Measurements from ENCODE around the gene OGFOD3.

The OGFOD3 gene, protein sequence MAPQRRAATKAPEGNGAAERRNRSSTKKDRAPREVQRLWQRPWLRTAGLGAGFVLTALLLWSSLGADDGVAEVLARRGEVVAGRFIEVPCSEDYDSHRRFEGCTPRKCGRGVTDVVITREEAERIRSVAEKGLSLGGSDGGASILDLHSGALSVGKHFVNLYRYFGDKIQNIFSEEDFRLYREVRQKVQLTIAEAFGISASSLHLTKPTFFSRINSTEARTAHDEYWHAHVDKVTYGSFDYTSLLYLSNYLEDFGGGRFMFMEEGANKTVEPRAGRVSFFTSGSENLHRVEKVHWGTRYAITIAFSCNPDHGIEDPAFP

DNA sequence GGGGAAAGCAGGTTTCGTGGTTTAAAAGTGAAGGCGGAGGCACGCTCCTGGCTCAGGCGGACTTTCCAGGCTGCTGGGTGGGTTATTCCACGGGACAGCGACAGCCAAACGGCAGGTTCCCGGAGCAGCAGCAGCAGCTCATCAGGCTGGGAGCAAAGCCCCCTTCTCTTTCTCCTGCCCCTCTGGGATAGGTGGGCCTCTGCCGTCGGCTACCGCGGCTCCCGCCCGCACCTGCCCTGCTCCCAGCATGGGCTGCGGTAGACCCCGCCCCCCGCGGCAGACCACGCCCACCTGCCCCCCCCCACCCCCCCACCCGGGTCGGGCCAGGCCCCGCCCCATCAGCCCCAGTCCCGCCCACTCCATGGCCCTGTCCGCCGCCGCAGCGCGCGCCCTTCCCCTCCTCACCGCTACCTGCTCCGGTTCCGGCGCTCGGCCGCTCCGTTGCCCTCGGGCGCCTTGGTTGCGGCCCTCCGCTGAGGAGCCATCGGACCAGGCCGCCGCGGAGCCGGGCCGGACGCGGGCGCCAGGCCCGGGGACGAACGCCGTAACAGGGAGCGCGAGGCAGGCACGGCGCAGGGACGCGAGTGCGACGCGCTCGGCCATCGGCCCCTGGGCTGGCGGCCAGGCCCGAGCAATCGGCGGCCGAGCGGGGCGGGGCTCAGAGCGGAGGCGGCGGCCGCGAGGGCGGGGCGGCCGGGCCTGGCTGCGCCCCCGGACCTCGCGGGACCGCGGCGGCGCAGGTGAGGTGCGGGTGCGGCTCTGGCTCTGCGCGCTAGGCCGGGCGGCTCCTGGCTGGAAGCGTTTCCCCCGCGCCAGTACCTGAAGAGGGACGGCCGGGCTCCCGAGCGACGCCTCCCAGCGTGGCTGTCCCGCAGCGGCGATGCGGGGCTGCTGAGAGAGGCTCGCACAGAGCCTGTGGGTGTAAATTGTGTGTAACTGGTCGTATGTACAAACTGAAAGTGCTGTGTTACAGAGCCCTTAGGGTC, at the start of gene OGFOD3, which contains the start of gene HEXD:
Gene OGFOD3 (minus strand): TSS at position 586 of the 986 bp plus-strand sequence. CDS start 101 bp downstream, at position 485.
Gene HEXD (plus strand): TSS at position 347 of the 986 bp plus-strand sequence. CDS start 1,453 bp downstream, outside the sequence.
- Histone ChIP-seq H3K4me3 (ENCODE audit: low read depth, low read length) (peak within 1 kb of the TSS; percentile 80), H2AFZ (peak within 1 kb of the TSS; percentile 89), H3K4me1 (peaks cover 11% of the 10 kb centered on the region), H3K36me3 (ENCODE audit: control insufficient read depth, insufficient read depth, low read length) (no peaks in the 10 kb centered on the region), H3K79me2 (peaks cover 2% of the 10 kb centered on the region), H3K9me3 (ENCODE audit: control insufficient read depth, low read length) (no peaks in the 10 kb centered on the region), H3K27me3 (ENCODE audit: control insufficient read depth, insufficient read depth, low read length) (no peaks in the 10 kb centered on the region), H3K9ac (no peak within 1 kb of the TSS), H3K27ac (peak within 1 kb of the TSS; percentile 87), H3K4me2 (ENCODE audit: low read length) (peak within 1 kb of the TSS; percentile 95)
- TF ChIP-seq, protein P1, sequence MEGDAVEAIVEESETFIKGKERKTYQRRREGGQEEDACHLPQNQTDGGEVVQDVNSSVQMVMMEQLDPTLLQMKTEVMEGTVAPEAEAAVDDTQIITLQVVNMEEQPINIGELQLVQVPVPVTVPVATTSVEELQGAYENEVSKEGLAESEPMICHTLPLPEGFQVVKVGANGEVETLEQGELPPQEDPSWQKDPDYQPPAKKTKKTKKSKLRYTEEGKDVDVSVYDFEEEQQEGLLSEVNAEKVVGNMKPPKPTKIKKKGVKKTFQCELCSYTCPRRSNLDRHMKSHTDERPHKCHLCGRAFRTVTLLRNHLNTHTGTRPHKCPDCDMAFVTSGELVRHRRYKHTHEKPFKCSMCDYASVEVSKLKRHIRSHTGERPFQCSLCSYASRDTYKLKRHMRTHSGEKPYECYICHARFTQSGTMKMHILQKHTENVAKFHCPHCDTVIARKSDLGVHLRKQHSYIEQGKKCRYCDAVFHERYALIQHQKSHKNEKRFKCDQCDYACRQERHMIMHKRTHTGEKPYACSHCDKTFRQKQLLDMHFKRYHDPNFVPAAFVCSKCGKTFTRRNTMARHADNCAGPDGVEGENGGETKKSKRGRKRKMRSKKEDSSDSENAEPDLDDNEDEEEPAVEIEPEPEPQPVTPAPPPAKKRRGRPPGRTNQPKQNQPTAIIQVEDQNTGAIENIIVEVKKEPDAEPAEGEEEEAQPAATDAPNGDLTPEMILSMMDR (IDR thresholded peaks at IDR 0.05): no peak

DNA sequence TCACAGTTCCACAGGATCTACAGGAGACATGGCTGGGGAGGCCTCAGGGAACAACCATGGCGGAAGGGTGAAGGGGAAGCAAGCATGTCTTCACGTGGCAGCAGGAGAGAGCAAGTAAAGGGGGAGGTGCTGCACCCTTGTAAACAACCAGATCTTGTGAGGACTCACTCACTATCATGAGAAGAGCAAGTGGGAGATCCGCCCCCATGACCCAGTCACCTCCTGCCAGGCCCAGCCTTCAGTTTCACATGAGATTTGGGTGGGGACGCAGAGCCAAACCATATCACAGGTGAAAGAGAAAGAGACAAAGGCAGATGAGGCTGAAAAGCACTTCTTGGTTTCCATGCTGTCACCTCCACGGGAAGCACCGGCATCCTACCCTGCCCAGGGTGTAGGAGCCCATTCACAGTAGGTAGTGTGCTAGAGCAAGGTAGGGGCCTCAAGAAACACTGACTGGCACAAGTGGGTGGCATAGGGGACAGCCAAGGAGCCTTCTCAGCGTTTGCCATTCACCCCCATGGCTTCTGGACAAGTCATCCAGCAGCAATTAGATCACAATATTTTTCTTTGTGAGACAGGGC, 46.7 kb upstream of the OGFOD3 start:
- Histone ChIP-seq H3K36me3 (ENCODE audit: control insufficient read depth, insufficient read depth, low read length) (no peaks in the 10 kb centered on the region), H3K27me3 (ENCODE audit: control insufficient read depth, insufficient read depth, low read length) (no peaks in the 10 kb centered on the region), H3K4me2 (ENCODE audit: low read length) (no peak overlapping the region), H3K27ac (no peak overlapping the region), H3K9ac (no peak overlapping the region), H3K4me3 (ENCODE audit: low read depth, low read length) (no peak overlapping the region), H2AFZ (no peak overlapping the region), H3K79me2 (peaks cover 7% of the 10 kb centered on the region), H3K9me3 (ENCODE audit: control insufficient read depth, low read length) (no peaks in the 10 kb centered on the region), H3K4me1 (no peaks in the 10 kb centered on the region)
- TF ChIP-seq, protein P1 (IDR thresholded peaks at IDR 0.05): no peak

- Histone ChIP-seq H3K79me2 (peaks cover 8% of the 10 kb centered on the region), H2AFZ (no peak overlapping the region), H3K27ac (no peak overlapping the region), H3K4me1 (no peaks in the 10 kb centered on the region), H3K27me3 (ENCODE audit: control insufficient read depth, insufficient read depth, low read length) (no peaks in the 10 kb centered on the region), H3K4me2 (ENCODE audit: low read length) (no peak overlapping the region), H3K9me3 (ENCODE audit: control insufficient read depth, low read length) (no peaks in the 10 kb centered on the region), H3K9ac (no peak overlapping the region), H3K4me3 (ENCODE audit: low read depth, low read length) (no peak overlapping the region), H3K36me3 (ENCODE audit: control insufficient read depth, insufficient read depth, low read length) (no peaks in the 10 kb centered on the region)
- TF ChIP-seq, protein P1 (IDR thresholded peaks at IDR 0.05): no peak
Observed at GRCh38 chr17:82464567-82464929, 46.2 kb upstream of the OGFOD3 start.

DNA sequence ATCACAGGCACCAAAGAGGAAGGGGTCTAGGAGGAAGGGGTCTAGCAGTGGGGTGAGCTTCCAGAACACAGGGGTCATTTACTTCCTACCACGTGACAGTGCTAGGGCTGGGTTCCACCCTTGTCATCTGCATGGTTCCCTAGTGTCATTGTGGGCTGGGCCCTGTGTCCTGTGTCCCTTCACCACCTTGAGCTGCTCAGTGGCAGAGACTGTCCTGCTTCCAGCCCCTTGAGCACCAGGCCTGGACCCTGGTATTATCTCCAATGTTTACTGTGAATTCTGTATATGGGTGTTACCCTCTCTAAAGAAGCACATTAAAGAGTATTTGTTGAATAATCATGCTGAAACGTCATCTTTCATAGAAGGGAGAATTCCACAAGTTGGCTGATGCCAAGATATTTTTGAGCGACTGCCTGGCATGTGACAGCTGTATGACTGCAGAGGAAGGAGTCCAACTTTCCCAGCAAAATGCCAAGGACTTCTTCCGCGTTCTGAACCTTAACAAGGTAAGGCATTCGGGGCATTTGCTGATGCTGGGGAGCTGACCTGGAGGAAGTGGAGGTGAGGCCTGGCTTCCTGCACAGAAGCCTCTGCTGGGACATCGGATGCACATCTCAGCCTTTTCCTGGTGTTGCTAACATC, 45.7 kb upstream of the OGFOD3 start:
- TF ChIP-seq, protein P1 (IDR thresholded peaks at IDR 0.05): no peak
- H3K9me3 ChIP-seq (ENCODE audit: control insufficient read depth, low read length): no peaks in the 10 kb centered on the region
- peaks cover 10% of the 10 kb centered on the region for H3K79me2 ChIP-seq
- no peak overlapping the region for H3K4me3 ChIP-seq (ENCODE audit: low read depth, low read length)
- H3K27me3 ChIP-seq (ENCODE audit: control insufficient read depth, insufficient read depth, low read length): no peaks in the 10 kb centered on the region
- H2AFZ ChIP-seq: no peak overlapping the region
- H3K4me2 ChIP-seq (ENCODE audit: low read length): no peak overlapping the region
- H3K27ac ChIP-seq: no peak overlapping the region
- H3K36me3 ChIP-seq (ENCODE audit: control insufficient read depth, insufficient read depth, low read length): no peaks in the 10 kb centered on the region
- no peak overlapping the region for H3K9ac ChIP-seq
- H3K4me1 ChIP-seq: no peaks in the 10 kb centered on the region

Data from parathyroid adenoma (tissue), 2 donors.